Cerebellar cortex (tissue), 1 donor: ENCODE measurements around the gene GNAZ.

Source experiments
- DNase-seq: peaks from one replicate; pipeline ENCODE4 v3.0.0-alpha.2; 2015; ENCODE audit warnings: low spot score

GNAZ gene

GRCh38 chr22:23119494-23120414, 49.4 kb downstream of the GNAZ start:
- no peak for DNase-seq

DNA sequence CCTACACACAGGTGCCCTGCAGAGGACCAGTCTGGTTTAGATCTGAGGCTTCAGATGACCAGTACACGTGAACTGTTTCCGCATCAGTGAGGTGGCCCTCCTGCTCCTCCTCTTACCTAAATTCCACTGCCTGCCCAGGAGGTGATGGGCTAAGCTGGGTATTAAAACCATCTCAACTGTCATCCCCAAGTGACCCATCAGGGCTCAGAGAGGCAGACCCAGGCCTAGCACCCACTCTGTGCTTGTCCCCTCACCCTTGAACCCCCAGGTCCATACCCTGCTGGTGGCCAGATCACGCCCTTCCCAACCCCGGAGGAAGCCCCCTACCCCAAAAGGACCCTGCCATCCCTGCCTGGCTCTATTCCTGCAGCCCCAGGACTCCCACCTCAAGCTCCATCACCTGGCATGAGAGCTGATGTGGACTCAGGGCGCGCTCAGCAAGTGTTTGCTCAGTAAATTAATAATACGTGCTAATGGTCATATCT, 50.1 kb downstream of the GNAZ start:
- DNase-seq = no peak

- DNase-seq = no peak
Measured at GRCh38 chr22:23121000-23121421, 50.7 kb downstream of the GNAZ start.

GRCh38 chr22:23121424-23121823, 51.1 kb downstream of the GNAZ start:
- no peak for DNase-seq

GRCh38 chr22:23122216-23122957, 52.1 kb downstream of the GNAZ start:
- DNase-seq = no peak

DNA sequence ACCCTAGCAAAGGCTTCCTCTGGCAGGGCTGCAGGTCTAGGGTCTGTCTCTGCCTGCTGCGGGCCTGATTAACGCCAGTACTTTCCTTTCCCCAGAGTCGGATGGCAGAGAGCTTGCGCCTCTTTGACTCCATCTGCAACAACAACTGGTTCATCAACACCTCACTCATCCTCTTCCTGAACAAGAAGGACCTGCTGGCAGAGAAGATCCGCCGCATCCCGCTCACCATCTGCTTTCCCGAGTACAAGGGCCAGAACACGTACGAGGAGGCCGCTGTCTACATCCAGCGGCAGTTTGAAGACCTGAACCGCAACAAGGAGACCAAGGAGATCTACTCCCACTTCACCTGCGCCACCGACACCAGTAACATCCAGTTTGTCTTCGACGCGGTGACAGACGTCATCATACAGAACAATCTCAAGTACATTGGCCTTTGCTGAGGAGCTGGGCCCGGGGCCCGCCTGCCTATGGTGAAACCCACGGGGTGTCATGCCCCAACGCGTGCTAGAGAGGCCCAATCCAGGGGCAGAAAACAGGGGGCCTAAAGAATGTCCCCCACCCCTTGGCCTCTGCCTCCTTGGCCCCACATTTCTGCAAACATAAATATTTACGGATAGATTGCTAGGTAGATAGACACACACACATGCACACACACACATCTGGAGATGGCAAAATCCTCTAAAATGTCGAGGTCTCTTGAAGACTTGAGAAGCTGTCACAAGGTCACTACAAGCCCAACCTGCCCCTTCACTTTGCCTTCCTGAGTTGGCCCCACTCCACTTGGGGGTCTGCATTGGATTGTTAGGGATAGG, 52.9 kb downstream of the GNAZ start:
- DNase-seq = no peak

DNA sequence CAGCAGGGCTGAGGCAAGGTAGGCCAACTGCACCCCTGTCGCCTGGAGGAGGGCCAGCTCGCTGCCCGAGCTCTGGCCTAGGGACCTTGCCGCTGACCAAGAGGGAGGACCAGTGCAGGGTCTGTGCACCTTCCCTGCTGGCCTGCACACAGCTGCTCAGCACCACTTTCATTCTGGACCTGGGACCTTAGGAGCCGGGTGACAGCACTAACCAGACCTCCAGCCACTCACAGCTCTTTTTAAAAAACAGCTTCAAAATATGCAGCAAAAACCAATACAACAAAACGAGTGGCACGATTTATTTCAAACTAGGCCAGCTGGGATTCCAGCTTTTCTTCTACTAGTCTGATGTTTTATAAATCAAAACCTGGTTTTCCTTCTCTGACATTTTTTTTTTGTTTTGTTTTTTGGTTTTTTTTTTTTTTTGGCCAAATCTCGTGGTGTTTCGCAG, 53.5 kb downstream of the GNAZ start:
- no peak for DNase-seq

DNA sequence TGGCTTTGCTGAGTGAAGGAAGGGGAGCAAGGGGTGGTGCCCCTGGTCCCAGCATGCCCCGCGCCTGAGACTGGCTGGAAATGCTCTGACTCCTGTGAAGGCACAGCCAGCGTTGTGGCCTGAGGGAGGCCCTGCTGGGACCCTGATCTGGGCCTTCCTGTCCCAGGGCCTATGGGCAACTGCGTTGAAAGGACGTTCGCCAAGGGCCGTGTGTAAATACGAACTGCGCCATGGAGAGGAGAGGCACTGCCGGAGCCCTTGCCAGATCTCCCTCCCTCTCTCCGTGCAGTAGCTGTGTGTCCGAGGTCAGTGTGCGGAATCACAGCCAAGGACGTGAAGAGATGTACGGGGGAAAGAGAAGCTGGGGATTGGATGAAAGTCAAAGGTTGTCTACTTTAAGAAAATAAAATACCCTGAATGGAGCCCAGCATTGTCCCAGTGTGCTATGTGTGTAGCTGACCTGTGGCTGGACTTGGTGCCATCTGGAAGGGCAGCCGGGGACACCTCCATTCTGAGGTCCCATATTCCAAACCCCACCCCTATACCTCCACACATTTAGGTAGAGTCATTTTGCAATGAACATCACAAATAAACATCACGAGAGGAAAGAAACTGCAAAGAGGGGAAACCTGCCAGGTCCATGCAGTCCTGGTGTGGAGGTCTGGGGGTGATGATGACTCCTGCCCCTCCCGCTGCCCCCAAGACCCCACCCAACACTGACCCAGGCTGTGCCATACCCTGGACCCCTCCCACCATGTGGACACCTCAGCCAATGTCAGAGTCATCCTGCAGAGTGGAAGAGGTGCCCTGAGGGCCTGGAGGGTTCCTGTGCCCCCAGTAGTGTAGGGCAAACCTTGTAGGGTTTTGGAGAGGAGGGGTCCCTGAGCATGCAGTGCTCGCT, 54.5 kb downstream of the GNAZ start:
- DNase-seq = no peak

- DNase-seq = no peak
Measured at GRCh38 chr22:23125512-23126103, 55.3 kb downstream of the GNAZ start.

DNA sequence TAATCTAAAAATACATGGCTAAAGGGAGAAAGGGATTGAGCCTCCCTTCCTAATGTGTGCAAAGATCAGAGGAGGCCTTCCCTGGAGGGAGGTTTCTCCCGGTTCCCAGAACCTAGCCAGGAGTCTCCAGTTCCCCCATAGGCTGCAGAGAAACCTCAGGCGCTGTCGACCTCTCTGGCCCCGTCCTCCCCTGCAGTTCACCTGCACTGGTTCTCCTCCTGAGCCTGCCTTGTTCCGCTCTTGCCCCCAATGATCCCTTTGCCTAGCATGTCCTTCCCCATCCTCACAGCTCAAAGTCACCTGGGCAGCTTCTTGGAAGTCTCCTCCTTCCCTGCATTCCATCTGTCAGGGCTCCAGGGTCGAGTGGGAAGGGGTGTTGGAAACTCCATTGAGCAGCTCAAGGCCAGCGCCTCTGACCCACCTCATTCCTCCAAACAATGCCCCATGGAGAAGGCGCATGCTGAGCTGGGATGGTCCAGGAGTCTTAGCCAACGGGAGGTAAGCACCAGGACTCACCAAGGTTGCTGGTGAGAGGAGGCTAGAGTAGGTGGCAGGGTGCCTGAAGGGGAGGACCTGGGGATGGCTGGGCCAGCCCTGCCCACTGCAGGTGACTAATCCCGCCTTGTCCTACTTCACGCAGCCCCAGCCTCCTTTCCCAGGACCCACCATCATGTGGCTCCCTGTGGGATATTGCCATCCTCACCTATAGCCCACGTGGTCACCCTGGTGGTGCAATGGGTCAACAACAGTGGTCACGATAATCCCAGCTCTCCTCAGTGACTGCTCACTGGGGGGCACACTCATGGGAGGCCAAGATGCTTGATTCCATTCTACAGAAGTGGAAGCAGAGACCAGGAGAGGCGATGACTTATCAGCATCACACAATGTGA, 56.1 kb downstream of the GNAZ start:
- no peak for DNase-seq

DNA sequence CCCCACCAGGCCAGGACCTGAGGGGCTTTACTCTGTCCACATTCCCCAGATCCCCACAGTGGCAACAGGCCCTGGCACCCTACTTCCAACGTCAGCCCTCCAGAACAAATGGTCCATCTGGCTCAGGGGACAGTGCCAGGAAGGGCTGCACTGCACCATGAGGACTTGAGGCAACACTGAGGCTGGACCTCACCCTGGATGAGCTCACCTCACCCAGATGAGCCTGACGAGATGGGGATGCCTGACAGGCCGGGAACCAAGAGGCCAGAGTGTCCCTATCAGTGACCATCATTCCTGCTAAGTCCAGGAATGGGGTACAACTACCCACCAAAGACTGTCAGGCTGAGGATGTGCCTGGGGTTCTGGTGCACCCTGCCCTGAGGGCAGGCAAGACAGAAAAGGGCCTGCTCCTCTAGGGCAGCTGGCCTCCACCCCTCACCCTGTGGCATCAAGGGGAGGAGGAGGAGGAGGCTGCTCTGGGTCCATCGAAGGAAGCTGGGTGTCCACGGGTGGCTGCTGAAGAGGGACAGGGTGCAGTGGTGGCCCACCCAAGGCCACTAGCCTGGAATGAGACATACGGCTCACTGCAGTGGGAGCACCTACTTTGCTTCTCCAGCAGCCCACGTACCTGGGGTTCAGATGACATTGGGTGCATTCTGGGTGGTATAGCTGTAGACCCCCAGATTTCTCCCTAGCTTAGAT, 56.9 kb downstream of the GNAZ start:
- peak; percentile 63 for DNase-seq

DNA sequence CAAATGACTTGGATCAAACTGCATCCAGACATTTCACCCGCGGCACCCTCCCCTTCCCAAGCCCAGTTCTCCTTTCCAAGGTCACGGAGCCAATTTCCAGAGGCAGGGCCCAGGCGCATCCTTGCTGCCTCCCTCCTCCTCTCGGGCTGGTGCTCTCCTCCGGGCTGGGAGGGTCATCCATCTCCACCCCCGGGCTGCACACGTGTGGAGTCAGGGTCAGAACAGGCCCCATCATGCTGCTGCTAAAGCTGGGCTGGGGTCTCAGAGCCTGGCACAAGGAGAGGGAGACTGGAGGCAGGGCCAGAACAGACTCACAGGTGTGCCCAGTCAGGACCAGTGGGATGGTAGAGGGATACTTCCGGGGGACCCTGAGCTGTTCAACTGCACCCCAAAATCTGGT, 57.5 kb downstream of the GNAZ start:
- no peak for DNase-seq

DNA sequence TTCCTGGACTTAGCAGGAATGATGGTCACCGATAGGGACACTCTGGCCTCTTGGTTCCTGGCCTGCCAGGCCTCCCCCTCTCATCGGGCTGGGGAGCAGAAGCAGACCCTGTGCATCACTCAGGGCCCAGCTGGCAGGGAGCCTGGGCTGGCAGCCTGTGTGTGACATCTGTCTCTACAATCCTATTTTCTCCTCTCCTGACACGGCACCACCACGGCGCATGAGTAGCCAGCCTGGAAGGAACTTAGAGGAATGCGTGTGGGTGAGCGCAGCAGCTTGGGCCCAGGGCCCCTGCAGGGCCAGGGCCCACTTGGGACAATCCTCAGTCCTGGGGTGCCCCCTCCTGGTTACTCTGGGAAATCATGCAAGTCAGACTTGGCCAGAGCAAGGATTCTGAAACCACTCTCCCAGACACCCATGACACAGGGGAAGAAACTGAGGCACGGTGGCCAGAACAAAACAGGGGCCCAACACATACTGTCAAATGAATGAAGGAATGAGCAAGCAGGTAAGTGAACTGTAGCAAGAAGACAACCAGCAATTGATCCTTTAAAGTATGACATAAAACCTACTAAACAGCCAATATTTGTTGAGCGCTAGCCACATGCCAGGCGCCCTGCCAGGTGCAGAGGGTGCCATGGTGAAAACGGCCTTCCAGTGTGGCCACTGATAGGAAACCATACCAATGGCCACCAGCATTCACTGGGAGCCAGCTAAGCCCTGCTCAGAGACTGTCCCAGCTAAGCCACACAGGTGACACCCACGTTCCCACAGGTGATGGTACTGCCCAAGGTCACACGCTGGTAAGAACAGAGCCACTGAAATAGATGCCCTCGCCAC, 58.2 kb downstream of the GNAZ start:
- DNase-seq = peak; percentile 86

GRCh38 chr22:23129149-23129548, 58.8 kb downstream of the GNAZ start:
- DNase-seq = no peak

GRCh38 chr22:23130697-23131096, 60.4 kb downstream of the GNAZ start:
- DNase-seq = no peak

DNA sequence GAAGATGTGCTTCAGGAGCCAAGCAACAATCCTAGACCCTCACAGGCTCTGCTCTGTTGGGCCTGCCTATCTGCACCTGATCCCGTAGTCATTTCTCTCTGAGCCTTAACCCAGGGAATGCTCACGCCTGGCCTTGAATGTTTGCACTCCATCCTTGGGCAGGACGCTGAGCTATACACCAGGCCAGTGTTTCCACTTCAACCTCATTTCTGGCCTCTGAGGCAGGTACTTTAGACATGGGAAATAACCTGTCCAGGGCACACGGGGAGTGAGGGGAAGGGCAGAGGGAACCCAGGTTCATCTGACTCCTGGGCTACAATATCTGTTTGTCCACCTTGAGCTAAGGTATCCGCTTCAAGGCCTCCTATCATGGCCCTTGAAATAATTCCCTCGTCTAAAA, 61.6 kb downstream of the GNAZ start:
- no peak for DNase-seq

DNA sequence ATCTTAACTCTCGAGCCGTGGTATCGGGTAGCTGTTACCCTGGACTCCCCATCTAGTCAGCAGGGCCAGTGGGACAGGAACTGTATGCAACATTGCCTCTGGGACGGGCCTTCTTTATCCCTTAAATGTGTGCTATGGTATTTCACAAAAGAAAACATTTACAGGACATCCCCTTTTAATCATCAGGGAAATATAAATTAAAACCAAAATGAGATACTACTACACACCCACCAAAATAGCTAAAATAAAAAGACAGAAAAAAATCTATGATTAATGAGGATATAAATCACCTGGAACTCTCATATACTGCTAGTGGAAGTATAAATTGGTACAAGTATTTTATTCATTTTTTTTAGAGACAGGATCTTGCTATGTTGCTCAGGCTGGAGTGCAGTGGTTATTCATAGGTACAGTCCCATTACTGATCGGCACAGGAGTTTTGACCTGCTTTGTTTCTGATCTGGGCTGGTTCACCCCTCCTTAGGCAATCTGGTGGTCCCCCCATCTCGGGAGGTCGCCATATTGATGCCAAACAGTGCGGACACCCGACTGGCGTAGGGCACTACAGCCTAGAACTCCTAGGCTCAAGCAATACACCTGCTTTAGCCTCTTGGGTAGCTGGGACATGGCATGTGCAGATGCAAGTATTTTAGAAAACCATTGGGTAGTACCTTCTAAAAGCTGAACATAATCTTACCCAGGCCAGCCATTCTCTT, 62.2 kb downstream of the GNAZ start:
- no peak for DNase-seq
